Keratinocyte (primary cell): ENCODE data around the gene TMEM37.

Source experiments
- CTCF ChIP-seq, 3 experiments: IDR thresholded peaks in 1 of 3; conservative IDR thresholded peaks in 1 of 3; optimal IDR thresholded peaks in 1 of 3; 2 replicates in 2 of 3; 3 replicates in 1 of 3; pipeline versions ENCODE3 to v1.5.1; 2011; ENCODE audit warnings: low read length in 3 of 3, mild to moderate bottlenecking in 3 of 3, moderate library complexity in 2 of 3, control low read depth in 1 of 3, inconsistent platforms in 1 of 3; ENCODE audit not compliant: insufficient read depth in 2 of 3; ENCODE audit errors: extremely low read depth in 1 of 3
- EZH2 ChIP-seq: IDR thresholded peaks from one replicate; pipeline ENCODE4 v1.6.1; 2012; ENCODE audit warnings: inconsistent platforms, mild to moderate bottlenecking, low read length, moderate library complexity

- TF ChIP-seq CTCF (optimal IDR thresholded peaks at IDR 0.05 in 1 of 3, IDR thresholded peaks at IDR 0.05 in 1 of 3, conservative IDR thresholded peaks at IDR 0.05 in 1 of 3; ENCODE audit: extremely low read depth in 1 of 3, insufficient read depth in 2 of 3, low read length in 3 of 3) (no peak), EZH2 (no peak)
Measured at GRCh38 chr2:119475857-119476244, 44.2 kb downstream of the TMEM37 start.
